GM19240 (cell line): ENCODE measurements around the gene WLS.
"Not testable (repeated sequence)": the region's sequence is repeated elsewhere in the genome, so short reads cannot be mapped to it uniquely, and the experiment has no call there.

Experiments used
- DNase-seq: peaks from one replicate; pipeline ENCODE4 v3.0.0; 2011; ENCODE audit warnings: low spot score; ENCODE audit not compliant: insufficient read length

WLS gene

GRCh38 chr1:68232289-68233148, at the start of gene WLS:
TSS of gene WLS (minus strand) at chr1:68232523. CDS start at chr1:68232299, 224 bp downstream.
- no peak for DNase-seq

- DNase-seq = no peak
Measured at GRCh38 chr1:68280286-68280685, 48.0 kb upstream of the WLS start.

- no peak for DNase-seq
Measured at GRCh38 chr1:68279846-68280245, 47.5 kb upstream of the WLS start.

DNA sequence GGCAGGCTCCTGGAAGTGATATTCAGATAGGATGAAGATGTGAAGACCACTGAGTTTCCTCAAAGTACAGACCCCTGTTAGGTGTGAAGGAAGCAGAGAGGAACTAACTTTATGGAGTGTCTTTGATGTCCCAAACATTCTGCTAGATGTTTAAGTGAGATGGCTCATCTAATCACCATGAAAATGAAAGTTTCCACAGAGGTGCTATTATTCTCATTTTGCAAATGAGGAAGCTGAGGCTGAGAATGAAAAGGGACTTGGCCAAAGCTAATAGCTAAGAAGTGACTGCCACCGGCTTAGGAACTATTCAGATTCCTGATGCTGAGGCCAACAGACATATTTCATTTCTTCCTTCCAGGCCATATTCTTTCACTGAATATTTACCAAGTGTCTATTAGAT, 45.9 kb upstream of the WLS start:
- DNase-seq = no peak

GRCh38 chr1:68276448-68276847, 44.1 kb upstream of the WLS start:
- DNase-seq = no peak

DNA sequence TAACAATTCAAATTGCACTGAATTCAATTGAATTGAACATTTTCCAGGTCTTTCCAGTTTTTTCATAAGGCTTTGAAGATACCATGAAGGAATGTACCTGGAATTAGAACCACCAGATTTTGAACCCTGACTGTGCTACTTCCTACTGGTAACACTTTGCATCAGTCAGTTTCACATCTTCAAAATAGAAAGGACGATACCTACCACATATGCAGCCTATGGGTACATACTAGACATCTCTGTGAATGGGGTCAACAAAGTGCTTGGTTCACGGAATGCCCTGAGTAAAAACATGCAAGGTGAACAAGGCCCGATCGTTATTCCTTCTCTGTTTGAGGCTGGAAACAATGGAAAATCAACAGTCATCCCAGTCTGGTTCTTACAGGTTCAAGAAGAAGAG, 41.2 kb upstream of the WLS start:
- DNase-seq = no peak

DNA sequence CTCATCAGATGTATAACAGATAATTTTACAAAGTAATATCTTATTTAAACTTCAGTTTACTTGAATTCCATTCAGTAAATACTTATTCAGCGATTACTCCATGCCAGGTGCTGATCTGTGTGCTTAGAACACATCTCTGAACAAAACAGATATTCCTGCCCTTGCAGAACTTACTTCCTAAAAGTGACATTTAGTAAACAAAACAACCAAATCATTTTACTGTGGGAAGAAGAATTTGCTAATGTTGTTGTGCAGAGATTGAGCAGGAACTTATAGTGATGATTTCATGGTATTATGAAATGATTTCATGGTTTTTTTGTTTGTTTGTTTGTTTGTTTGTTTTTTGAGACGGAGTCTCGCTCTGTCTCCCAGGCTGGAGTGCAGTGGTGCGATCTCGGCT, 39.3 kb upstream of the WLS start:
- no peak for DNase-seq

GRCh38 chr1:68270951-68271350, 38.6 kb upstream of the WLS start:
- no peak for DNase-seq

DNA sequence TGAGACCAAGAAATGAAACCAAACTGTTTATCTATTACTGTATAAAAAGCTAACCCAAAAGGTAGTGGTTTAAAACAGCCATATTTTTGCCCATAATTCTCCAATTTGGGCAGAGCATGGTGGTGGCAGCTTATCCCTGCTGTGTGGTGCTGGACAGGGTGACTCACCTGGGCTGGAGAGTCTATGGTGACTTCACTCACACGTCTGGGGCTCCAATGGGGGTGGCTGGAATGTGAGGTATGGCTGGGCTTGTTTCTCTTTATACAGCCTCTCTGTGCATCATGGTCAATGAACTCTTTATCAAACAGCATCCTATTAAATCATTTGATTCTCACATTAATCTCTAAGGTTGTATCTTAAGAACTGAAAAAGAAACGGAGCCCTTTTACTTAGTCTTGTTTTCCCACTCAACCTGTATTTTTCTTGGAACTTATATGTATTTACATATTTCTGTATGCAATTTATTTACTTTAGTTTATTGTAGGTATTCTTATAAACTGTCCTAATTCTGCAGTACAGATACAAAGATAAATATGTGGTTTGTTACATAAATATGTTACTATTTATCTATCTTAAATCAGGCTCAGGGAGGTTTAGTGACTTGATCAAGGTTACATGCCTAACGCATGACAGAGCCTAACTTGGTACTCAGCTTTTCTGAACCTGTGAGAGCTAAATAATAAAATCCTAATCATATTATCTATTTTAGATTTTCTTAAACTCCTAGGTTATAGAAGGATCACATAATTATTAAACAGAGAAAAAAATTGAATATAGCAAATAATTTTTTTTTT, 37.5 kb upstream of the WLS start:
- no peak for DNase-seq

- no peak for DNase-seq
Measured at GRCh38 chr1:68268896-68269483, 36.7 kb upstream of the WLS start.

DNA sequence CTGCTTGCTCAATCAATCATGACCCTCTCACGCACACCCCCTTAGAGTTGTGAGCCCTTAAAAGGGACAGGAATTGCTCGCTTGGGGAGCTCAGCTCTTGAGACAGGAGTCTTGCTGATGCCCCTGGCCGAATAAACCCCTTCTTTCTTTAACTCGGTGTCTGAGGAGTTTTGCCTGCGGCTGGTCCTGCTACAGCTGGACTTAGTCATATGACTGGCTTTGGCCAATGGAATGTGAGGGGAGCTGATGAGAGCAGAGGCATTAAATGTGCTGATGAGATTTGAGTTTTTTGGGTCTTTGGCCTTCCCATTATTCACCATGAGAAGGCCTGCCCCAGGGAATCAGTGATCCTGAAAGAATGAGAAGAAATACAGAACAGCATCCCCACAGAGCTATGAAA, 24.5 kb upstream of the WLS start:
- DNase-seq = not testable (repeated sequence)

DNA sequence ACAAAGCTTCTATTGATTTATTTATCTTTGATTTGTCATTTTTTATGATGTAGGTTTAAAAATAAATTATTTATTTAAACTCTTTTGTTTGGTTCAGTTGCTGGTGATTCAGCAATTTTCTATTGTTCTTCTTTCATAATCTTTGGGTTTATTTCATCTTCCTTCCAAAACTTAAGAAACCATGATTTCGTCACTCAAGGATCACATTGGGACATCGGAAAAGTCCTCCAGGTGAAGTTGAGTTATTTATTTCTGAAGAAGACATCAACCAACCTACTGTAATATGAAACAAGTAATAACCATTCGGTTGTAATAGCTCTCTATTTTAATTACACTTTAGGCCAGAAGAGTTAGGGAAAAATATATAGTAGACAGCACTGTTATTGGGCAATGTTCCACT, 23.0 kb upstream of the WLS start:
- DNase-seq = no peak

- DNase-seq = no peak
Measured at GRCh38 chr1:68254667-68255226, 22.4 kb upstream of the WLS start.

GRCh38 chr1:68237040-68237439, 4.7 kb upstream of the WLS start:
- no peak for DNase-seq

DNA sequence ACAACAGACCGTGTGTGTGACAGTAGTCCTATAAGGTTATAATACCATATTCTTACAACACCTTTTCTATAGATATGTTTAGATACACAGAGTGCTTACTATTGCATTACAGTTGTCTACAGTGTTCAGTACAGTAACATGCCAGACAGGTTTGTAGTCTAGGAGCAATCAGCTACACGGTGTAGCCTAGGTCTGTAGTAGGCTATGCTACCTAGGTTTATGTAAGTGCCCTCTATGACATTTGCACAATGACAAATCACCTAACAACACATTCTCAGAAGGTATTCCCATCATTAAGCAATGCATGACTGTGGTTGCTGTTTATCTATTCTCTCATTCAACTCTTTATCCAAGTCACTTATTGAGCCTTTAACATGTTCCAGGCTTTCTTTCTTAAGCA, 1.8 kb upstream of the WLS start:
- no peak for DNase-seq

DNA sequence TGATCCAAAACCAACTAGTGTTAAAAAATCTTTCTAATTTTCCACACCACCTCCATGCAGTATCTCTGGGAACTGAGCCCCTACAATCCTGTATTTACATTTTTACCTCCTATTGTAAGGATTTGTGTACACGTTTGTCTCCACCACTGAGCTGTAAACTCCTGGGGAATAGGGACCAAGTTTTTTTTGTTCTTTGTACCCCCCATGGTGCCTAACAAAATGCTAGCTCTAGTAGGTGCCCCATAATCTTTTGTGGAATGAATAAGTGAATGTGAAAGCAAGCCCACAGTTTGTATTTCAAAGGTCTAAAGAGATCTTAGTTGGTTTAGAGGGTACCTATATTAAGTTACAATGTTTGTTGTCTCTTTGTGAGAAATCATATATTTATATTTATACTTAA, 879 bp upstream of the WLS start:
- DNase-seq = no peak

DNA sequence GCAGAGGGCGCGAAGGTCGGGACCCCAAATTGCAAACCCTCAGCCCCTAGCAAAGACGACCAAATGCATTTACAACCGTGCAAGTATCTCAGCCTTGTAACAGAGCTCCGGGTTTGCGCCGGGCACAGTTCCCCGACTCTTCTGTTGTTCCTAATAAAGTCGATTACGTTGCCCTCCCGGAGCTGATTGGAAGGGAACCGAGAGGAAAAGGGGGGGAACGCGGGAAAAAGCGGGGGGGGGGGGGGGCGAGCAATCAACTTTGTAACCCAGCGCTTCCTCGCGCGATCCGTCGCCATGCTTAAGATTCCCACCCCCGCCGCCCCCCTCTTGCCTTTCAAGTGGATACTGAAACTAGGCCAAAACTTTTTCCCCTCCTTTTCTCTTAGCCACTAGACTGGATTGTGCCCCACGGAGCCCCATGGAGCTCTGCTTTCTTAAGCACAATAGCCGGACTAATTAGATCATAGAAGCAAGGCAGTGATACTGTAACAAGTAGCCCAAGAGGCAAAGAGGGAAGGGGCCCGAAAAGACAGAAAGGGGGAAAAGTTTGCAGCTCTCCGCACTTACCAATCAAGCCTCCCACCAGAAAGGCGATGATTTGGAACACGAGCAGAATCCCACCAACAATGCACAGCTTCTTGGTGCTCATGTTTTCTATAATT, 565 bp downstream of the WLS start:
- no peak for DNase-seq

GRCh38 chr1:68230901-68231626, 1.3 kb downstream of the WLS start:
- DNase-seq = no peak

DNA sequence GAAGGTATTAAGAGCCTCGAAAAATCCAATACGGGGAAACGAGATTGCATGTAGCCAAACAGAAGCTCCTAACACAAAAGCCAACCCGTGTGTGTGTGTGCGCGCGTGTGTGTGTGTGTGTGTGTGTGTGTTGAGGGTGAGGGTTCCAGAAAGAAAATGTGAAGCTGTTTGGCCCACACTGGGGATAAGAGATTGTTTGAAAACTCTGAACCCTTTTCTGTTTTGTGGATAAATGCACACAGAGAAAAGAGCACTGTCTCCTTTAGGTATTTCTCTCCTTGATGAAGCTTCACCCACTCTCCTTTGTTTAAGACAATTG, 1.9 kb downstream of the WLS start:
- DNase-seq = no peak

DNA sequence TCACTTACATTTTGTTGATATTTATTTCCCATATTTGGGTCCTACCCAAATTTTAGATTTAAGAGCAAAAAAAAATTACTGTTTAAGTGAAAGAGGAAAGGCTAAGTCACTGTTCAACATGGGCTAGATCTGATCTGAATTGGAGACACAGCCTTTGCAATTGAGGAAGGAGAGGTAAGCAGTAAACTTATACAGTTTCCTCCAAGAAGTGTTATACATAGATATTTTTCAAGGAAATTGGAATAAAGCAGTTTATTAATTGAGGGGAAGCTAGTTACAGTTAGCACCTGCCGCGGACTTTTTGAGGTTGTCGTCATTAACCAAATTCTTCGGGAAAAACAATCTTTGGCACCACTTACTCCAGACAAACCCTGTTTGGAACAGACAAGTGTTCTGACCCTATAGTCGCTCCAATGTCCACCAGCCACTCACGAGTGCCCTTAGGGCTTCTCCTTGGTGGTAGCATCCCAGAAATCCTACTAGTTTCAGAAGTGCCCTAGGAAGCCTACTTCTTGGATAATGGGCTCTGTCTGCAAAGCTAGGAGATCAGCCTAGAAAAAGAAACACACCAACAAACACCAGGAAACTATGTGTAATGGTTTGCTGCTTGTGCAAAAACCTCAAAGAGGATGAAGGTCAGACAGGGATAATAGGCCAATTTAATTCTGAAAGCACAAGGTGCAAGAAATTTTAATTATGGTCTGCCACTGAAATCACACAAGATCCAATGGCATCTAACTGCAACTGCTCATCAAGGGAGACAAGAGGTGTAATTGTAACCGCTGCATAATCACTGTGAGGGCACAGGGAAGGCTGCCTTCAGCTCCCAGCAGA, 2.5 kb downstream of the WLS start:
- no peak for DNase-seq
